NCI-H1048 (cell line): ENCODE results near the gene EVI5.
"Not testable (repeated sequence)": the region's sequence is repeated elsewhere in the genome, so short reads cannot be mapped to it uniquely, and the experiment has no call there.

Source experiments
- DNase-seq: peaks from one replicate; lab custom pipeline; 2025; lab: John Stamatoyannopoulos, UW

EVI5 gene

GRCh38 chr1:92791487-92792066 is 6.7 kb upstream of the EVI5 start:
- no peak for DNase-seq

GRCh38 chr1:92790867-92791266 is 6.0 kb upstream of the EVI5 start:
- DNase-seq, result no peak

GRCh38 chr1:92790081-92790480 is 5.2 kb upstream of the EVI5 start:
- no peak for DNase-seq

DNA sequence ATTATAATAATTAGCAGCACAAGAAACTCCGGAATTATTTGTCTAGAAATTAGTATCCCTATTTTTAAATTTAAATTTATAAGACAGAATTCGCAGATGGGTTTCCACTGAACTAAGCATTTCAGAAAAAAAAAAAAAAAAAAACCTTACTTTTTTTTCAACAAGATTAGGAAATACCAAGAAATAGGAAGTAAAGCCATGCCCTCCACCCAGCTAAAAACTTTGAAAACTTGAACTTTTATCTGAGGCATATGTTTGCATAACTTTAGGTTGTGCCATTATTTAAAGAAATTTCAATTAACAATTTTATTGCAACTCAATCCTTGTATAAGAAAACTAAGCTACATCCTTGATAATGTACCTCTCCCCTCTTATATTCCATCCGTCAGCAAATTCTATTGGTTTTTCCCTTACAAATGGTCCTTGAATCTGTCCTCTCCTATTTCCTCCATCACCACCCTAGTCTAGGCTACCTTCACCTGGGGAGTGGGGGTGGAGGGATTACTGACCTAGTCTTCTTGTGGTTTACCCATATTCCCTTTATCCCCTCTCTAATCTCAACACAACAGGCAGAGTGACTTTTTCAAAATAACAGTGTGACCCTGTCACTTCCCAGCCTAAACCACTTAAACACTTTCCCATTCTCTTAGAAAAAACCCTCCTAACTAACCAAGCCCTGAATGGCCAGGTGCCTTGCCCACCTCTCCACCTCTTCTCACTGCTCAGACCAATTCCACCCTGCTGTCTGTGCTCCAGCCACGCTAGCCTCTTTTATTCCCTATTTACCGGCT is 1.4 kb upstream of the EVI5 start:
- no peak for DNase-seq

- no peak for DNase-seq
These were observed 778 bp downstream of the EVI5 start for GRCh38 chr1:92784021-92784638.

DNA sequence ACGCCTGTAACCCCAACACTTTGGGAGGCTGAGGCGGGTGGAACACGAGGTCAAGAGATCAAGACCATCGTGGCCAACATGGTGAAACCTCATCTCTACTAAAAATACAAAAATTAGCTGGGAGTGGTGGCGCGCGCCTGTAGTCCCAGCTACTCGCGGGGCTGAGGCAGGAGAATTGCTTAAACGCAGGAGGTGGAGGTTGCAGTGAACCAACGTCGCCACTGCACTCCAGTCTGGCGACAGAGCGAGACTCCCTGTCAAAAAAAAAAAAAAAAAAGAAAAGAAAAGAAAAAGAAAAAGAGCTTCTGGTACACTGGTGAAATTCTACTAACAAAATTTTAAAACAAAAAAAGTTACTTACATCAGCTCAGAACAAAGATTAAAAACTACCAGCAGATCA is 1.4 kb downstream of the EVI5 start:
- DNase-seq, result not testable (repeated sequence)

- DNase-seq, result no peak
These were observed 6.5 kb downstream of the EVI5 start for GRCh38 chr1:92778376-92778775.

DNA sequence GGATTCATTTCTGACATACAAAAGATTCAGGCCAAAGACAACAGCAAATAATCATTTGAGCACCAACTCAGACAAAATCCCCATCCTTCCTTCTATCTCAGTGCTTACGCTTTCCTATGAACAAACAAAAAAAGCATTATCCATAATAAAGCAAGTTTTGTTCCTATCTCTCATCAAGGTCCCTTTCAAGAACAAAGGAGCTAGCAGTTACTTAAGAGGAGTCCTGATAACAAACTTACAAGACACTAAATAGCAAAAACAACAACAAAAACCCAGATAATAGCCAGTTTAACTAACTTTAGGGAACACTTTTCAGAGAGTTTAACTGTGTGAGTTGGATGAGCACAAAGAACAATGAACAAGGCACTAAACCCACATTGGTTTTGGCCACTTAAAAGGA is 10.5 kb downstream of the EVI5 start:
- no peak for DNase-seq

DNA sequence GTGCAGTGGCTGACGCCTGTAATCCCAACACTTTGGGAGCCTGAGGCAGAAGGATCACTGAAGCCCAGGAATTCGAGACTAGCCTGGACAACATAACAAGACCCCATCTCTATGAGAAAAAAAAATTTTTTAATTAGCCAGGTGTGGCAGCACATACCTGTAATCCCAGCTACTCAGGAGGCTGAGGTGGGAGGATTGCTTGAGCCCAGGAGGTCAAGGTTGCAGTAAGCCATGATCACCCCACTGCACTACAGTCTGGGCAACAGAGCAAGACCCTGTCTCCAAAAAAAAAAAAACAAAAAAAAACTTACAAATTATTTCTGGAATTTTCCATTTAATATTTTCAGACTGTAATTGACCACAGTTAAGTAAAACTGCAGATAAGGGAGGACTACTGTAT is 11.2 kb downstream of the EVI5 start:
- not testable (repeated sequence) for DNase-seq

GRCh38 chr1:92769856-92770255 is 15.1 kb downstream of the EVI5 start:
- DNase-seq, result no peak

- no peak for DNase-seq
These were observed 16.0 kb downstream of the EVI5 start for GRCh38 chr1:92768915-92769314.

GRCh38 chr1:92768296-92768695 is 16.6 kb downstream of the EVI5 start:
- no peak for DNase-seq

- no peak for DNase-seq
These were observed 20.8 kb downstream of the EVI5 start for GRCh38 chr1:92764116-92764515.

DNA sequence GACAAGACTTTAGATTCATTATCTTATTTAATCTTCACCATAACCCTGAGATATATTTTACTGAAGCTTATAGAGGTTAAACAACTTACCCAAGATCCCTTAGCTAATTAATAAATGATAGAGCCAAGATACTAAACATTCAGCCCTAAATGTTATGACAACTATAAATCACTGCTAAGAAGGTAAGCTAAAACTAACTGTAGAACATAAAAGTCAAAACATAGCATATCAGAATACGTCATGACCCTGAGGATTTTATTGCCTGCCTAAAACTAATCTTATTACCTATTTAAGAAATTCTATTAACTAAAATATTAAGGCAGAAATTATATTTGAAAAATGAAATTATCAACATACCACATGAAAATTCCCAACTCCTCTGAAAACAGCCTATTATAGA is 22.6 kb downstream of the EVI5 start:
- DNase-seq, result no peak

GRCh38 chr1:92759361-92759760 is 25.5 kb downstream of the EVI5 start:
- no peak for DNase-seq

- no peak for DNase-seq
These were observed 28.4 kb downstream of the EVI5 start for GRCh38 chr1:92756537-92756936.

DNA sequence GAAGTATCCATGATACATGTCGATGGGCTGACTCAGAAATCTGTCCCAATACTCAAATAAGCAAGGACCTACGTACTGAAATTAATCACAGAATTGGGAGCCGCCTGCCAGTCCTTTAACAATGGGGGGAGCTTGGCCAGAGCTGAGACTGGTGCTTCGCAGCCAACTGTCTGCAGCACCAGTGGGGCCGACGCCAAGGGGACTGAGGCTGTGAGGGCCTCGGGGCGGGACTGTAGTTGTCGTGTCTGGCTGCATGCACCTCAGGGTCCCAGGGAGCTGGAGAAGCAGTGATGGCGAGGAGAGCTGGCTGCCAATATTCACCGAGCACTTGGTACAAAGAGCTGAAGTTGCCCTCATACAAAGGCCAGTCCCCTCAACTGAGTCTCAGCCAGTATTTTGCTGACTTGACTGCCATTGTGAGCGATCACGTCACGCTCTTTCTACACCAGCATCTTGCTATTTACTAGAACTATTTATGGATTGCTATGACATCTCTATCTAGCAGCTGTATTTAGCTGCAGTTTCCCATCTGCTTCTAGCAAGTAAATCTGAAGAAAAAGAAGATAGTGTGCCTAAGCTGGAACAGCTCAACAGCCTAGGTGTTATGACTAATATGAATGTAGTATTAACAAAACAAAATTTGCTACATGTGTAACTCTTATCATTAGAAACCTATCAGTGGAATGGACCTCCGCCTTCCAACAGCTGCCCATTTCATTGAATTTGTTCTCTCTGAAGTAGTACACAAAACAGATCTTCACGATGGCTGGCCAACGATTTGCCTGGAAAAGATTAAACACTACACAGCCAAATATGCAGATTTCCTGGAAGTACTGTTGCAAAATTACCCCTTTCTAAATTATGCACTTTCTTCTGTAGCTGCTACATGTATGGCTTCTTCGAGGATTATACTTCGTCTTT is 29.1 kb downstream of the EVI5 start:
- no peak for DNase-seq

DNA sequence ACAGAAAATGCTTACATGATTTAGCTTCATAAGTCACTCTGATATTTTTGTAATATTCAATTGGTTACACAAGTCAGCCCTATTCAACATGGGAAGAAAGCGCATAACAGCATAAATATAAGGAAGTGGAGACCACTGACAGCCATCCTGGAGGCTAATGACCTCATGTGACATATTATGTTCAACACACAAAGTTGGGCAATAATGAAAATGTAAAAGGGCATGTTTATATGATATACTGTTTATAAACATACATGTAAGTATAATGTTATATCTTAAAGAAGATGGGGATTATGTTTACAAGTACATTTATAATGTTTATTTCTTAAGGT is 30.2 kb downstream of the EVI5 start:
- DNase-seq, result no peak

DNA sequence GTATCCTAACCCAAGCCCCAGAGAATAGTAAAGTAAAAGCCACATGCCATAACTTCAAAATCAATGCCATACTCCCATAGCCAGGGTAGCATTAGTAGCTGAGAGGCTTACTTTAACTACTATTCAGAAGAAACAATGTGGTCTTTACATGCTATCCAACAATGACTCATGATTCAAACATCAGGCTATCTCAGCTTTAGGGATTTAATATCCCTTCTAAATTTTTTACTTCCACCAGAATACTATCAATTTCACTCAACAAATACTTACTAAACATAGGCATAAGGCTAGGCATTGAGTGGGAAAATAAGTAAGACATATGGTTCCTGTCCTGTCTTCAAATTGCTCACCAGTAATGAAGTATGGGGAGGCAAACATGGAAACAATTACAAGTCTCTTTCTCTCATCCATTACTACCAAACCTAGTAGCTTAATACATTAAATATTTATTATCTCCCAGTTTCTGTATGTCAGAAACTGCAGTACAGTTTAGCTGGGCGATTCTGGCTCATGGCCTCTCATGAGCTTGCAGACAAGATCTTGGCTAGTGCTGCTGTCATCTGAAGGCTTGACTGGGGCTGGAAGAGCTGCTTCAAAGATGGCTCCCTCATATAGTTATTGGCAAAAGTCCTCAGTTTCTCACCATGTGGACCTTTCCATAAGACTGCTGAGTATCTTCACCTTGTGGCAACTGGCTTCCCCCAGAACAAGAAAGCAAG is 30.7 kb downstream of the EVI5 start:
- no peak for DNase-seq

- DNase-seq, result no peak
These were observed 32.2 kb downstream of the EVI5 start for GRCh38 chr1:92752719-92753118.

DNA sequence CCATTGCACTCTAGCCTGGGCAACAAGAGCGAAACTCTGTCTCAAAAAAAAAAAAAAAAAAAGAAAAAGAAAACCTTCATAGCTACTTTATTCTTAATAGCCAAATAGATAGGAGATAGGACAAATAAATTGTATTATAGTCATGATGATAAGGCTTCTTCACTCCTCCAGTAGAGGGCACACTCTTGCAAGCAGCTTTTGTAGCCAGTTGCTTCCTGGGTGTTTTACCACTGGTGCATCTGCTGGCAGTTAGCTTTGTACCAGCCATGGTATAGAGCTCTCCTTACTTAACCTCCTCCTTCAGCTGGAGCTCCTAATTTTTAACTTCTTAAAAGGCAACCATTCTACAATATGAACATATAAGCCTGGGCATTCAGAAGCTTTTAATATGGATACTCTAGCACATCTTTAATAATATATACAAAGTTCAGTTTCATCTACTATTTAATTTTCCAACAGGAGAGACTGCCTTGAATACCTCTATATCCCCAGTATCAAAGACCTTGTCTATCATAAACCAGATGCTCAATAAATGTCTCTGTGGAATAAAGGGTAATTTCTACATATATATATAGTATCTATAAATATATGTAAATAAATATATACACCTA is 35.8 kb downstream of the EVI5 start:
- DNase-seq, result no peak
